Fibroblast of skin of back (primary cell): ENCODE measurements around the gene CKS1B.

Source experiments
- DNase-seq: peaks from one replicate; pipeline ENCODE4 v3.0.0-alpha.2; 2013

Gene CKS1B

DNA sequence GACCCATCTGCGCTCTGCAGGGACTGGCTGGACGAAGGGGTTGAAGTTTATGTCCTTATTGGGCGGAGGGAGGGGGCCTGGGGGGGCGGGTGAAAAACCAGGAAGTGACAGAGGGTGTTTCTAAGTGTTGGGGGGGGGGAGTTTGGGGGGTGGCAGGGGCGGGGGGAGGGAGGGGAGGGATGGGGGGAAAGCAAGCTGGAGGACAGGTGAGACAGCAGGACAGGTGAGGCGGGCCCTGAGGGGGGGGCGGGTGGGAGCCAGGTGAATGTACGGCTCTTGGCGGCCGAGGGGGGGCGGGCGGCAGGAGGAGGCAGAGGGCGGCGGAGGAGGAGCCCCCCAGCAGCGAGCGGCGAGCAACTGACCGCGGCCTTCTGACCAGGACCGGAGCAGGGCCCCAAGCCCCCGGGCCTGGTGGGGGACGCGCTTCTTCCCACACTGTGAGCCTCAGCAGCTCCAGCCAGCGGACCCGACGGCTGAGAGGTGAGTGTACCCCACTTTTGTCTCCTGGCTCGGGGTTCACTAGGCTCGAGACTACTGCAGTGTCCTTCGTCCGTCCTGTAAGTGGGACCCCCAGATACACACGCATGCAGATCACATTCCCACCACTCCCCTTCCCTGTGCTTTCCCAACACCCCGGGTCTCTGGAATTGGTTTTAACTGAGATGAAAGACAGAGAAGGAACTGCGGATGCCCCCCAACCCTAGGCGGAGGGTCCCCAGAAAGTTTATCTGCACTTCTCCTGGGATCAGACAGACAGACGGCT is 28.2 kb downstream of the CKS1B start, which contains the start of gene ZBTB7B:
TSS of gene ZBTB7B (plus strand) at position 339 of the 763 bp plus-strand sequence. CDS start 11,859 bp downstream, outside the sequence.
- peak; percentile 19 for DNase-seq

DNA sequence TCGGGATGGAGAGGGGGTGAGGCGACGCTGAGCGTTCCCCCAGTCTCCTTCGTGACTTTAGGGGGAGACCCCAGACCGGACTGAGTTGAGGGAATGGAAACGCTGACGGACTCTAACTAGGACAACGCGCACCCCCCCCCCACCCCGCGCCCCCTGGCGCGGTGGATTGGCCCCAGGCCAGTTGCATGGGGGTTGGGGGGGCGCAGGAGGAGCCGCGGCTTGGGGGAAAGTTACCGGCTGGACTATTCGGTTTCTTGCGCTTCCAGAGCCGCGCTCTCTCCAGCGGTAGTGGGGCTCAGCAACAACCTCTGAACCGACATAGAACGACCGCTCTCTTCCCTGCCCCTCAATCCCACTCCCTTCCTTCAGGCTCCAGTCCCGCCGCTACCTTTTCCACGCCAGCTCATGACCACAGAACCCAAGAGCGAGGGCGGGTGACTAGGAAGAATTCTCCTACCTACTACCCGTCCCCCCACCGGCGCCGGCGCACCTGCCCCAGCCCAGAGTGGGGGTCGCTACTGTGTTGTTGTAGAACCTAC is 28.8 kb downstream of the CKS1B start:
- DNase-seq: peak; percentile 20

DNA sequence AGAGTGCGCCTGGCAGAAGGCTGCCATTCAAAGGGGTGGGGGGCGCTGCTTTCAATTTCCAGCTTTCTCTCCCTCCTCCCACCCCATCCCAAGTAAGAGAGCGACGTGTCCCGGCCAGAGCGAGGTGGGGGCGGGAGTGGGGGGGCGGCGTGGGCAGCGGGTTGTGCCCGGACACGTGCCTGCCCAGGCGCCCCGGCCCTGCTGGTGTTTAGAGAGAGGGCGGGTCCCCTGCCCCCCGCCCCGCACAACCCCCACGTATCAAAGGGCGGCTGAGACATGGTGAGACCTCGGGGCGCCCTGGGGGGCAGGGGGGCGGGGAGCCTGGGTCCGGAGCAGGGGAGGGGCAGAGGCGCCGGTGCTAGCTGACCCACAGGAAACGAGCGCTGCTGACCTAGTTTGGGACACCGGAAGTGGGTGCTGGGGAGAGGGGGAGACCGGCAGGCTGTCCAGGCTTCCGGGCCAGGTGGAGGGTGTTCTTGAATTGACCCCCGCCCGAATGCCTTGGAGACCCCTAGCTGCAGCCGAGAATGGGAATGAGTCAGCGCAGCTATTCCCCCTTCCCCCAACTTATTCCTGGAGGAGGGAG is 29.4 kb downstream of the CKS1B start:
- peak; percentile 59 for DNase-seq

DNA sequence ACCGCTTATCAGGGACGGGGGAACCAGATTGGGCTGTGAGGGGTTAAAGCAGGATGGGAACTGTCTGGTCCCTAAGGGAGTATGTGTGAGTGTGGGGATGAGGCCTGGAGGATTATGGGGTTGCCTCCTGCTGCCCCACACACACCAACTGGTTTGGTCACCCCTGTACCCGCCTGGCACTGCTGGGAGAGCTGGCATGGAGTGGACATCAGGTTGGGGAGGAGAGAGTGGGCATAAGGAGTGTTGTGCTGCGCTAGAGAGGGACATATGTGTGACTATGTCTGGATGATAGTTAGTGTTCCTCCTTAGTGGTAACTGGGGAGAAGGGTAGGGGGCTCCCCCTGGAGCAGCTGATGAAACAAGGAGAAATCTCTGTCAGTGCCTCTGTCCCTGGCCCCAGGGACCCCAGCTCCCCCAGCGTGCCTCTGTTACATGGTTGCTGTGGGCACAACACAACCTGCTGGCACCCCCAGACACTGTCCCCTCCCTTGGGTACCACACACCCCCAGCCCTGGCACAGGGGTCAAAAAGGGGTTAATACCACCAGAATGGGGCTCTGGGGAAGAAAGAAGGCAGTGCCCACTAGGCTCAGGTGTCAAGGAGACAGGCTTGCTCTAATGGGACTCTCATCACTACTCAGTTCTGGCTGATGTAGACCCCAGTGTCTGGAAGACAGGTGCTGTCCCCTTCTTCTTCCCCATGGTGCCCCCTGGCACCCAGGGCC is 30.0 kb downstream of the CKS1B start:
- DNase-seq: no peak

DNA sequence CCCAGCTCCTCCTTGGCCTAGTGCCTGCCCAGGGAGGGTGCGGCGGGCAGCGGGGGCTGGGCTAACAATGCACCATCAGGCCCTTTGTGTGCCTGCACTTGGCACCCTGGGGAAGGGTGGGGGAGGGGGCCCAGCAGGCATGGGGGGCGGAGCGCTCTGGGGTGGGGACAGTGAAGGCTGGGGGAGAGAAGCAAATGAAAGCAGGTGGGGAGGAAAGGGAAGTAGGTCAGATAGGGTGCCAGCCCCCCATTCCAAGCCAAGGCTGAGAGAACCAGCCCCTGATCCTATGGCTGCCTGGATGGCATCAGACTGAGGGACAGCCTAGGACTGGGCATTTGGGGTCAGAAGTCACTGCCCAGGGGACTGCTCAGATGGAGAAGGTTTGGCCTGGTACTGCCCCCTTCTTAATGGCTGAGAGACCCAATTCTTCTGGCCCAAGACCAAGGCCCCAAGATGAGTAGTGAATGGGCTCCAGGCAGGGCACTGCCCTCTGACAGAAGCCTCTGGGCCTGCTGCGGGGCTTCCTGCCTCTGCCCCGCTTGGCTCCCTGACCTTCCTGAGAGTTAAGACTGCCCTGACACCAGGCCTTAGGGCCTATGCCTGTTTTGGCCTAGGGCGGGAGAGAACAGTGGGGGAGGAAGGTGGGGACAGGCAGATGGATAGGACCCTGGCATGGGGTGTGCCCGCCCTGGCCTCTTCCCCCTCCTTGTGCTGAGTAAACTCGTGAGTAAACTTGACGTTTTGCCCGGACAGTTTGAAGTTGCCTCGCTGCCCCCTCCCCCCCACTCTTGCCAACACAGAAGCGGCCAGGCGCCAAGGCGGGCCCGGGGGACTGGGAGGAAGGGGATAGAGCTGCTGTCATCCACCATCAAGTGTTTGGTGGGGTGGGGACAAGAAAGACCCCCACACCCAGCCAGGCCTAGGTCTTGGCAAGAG is 30.9 kb downstream of the CKS1B start:
- no peak for DNase-seq

DNA sequence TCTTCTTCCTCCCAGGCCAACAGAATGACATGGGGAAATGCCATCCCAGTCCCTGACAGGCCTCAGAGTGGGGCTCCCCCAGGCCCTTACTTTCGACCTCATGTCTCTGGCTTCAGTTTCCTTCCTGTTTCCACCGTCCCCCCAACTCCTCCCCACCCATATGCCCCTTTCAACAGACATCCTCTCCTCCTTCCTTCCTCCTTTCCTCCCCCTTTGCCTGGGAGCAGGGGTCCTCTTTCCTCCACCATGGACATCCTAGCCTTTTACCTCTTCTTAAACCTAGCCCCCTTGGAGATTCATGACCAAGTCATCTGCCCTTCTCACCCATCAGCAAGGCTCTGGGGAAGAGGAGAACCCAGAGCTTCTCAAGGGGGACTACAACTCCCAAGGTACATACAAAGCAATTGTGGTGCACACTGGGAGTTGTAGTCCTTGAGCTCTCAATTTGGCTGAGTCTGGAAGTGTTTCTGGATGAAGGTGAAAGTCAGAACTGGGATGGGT is 32.2 kb downstream of the CKS1B start:
- DNase-seq: peak; percentile 44

DNA sequence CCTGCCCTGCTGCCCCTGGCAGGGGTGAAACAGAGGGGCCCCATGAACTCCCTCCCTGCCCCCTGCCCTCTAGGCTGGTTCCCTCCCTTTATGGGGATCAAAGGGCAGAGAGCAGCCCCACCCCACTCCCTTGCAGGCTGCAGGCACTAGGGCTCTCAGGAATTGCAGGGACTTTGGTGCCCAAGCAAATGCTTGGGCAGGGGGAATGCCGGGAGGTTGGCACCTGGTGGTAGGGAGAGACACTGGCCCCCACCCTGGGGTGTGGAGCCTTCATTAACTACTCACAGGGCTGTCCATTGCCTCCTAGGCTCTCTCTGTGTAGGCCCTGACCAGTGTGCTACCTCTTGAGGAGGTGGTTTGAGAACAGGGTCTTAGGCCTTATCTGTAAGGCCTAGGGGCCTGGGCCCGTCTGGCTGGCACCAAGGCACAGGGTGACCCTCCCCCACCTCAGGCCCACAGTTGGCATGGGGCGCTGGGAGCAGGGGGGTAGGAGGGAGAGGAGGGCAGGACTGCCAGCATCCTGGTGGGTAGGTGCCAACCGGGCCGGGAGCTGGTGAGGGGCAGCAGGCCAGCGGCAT is 32.9 kb downstream of the CKS1B start:
- no peak for DNase-seq

DNA sequence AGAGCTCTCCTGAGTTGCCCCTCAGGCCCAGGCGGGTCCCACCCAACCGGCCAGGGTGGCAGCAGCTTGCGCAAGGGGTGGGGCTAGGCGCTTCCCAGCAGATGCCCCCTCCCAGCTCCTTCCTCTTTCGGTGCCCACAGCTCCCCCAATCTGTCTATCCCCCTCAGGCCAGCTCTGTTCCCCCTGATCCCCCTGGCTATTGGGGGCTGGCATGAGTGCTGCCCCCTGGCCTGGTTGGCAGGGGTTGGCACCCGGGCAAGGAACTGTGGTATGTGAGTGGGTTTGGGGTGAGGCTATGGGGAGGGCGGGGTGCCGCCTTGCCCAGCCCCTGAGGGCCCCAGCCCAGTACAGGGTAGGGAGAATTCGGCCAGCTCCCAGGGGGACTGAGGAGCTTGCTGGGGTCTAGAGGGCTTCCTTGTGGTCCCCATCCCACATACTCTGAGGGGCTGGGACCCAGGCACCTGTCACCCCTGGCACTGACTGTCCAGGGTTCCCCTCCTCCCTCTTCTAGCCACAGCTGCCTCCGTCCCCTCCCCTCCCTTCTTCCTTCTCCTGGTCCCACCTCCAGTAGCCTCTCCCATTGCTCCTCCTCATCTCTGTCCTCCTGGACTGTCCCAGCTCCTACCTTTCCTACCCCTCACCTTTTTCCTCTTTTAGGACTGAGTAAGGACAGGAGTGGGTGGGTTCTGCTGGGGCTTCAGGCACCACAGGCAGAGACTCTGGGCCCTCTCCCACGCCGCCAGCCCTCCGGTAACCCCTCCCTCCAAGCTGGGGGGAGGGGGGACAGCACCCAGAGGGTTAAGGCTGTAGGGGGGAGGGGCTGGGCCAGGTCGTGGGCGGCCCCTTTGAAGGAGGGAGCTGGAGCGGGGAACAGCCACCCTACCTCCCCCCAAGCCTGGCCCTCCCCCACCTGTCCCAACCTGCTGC is 33.8 kb downstream of the CKS1B start:
- no peak for DNase-seq

DNA sequence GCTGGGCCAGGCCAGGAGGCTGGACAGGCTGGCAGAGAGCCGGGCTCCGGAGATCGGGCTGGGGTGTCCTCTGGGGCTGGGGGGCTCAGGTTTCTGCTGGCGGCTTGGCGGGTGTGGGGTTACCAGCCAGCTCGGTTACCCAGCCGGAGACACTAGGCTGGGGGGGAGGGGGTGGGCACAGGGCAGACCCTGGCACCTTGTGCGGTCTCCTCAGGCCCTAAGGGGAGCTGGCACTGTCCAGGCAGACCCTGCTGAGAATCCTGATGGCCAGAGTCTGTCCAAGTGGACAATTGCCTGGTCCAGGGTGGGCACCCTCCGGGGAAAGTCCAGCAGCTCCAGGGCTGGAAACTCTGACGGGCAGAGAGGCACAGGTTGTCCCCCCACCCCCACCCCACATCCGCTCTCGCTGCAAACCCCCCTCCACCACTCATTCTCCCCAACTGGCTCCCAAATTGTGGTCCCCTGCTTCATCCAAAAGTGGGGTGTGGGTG is 34.8 kb downstream of the CKS1B start:
- DNase-seq: no peak

DNA sequence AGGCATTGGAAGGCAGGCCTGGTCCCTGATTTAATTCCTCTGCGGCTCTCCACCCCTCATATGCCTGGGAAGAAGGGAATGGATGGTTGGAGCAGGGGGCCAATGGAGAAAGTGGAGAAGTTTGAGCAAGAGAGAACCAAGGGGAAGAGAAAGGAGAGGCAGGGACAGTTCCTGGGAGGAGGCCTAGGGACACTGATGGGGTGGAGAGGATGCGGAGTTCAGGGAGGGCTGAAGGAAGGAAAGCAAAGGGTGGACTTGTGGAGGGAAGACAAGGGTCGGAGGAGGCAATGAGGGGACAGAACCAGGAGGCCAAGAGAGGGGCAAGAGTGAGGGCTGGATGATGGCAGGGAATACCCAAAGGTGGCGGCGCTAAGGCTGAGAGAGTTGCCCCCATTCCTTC is 35.3 kb downstream of the CKS1B start:
- DNase-seq: no peak

DNA sequence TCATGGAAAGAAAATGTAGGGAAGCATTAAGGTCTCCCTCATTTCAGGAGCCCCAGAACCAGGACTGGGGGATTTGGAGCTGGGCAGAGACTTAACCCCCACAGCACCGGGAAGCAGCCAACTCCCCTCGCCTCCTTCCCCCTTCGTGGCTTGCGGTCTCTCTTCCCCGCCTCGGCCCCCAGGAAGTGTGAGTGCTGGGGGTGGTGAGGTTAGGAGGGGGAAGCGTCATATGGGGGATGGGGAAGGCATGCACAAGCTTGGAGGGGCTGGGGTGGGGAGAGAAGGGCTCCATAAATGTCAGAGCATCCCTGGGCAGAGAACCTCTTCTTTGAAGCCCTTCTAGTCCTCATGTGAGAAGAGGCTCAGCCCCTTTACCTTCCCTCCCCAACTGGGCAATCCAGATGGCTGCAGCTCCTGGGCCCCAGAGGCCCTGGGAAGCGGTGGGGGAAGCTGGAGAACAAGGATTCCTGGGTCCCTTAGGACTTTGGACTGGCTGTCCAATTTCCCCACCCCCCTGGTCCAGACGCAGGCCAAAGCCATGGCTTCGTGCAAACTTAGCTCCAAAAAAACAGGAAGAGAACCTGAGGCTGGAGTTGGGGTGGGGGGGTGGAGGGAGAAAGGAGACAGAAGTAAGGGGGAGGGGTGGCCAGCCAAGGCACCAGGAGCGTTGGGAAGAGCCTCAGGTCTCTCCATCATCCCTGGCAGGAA is 35.9 kb downstream of the CKS1B start:
- no peak for DNase-seq

DNA sequence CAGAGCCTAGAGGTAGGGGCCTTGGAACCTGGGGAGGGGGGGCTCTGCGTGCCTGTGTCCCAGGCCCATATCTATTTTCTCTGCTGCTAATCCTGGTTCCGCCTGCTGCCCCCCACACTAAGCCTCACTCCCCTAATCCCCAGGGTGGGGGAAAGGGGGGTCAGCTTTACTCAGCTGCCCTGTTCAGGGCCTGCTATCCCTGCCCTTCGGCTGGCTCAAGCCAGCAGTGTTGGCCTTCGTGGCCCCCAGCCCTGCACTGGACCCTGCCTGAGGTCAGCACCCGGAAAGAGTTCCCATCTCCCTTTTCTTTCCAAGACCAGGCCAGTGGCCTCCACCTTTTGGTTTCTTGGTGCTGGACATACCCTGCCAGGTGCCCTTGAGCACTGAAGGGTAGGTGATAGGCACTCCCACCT is 36.5 kb downstream of the CKS1B start:
- DNase-seq: no peak

DNA sequence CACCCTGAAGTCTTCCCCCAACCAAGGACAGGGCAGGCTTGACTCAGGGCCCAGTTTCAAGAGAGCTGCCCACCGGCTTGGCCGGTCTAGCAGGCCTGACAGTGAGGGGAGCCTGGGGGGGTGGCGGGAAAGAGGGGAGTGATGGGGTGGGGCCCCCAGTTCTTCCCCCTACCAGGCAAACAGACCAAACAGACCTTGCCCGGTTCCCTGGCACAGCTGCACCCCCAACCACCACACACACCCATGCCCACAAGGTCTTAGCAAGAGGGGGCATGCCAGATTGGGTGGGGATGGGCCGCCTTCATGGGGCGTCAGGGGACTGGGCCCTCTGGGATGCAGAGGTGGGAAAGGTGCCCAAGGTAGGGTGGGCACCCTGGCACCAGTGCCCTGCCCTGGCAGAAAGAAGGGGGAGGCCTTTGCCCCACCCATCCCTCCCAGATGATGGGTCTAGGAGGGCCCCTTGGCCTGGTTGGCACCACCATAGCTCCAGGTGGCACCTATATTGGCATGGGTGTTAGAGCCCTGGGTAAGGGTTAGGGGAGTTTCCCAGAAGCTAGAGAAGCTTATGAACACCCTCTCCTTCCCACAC is 37.0 kb downstream of the CKS1B start:
- DNase-seq: no peak

DNA sequence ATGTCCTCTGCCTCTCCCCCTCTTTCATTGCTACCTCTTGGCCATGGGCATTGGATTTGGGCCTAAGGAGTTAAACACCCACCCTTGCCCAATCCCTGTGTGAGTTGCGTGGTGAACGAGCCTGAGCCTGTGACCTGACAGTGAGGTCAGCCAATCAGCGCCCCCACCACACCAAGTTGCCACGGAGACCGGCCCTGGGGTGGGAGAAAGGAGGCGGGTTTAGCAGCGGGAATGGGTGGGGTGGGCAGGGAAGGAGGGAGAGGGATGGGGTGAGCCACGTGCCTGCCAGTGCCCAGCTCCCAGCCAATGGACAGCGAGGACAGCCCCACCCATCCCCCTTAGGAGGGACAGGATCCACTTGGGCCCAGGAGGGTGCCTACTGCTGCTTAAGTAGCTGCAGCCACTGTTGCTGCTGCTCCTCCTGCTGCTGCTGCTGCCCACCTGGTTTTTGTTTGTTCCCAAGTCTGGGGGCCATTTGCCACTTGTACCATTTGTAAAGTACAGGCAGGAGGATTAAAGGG is 37.6 kb downstream of the CKS1B start:
- DNase-seq: peak; percentile 57

DNA sequence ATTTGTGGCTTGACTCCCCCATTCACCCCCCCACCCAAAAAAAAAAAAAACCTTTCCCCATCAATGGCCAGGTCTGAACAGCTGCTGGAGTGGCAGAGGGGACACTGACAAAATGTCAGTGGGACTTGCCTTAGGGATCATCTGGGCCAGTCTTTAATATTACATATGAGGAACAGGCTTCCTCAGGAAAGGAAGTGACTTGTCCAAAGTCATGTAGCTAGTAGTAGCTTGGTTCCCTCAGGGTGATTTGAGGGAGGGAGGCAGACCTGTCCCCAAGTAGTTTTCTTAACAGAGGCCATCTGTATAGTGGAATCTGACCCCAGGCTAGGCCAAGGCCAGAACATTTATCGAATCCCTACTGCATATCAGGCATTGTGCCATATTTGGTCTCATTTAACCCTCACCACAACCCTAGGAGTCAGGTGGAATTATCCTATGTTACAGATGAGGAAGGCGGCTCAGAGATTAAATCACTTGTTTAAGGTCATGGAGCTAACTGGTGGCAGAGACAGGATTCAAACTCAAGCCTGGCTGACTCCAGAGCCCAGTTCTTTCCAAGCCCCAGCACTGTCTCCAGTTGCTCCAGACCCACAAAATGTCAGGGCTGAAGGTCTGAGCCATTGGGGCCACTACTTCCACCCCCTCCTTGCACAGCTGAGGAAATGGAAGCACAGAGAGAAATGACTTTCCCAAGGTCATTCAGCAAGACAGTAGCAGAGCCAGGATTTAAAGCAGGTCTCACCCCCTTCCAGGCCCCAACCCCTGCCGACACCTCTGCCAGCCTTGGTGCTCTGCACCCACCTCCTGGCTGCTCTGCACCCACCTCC is 38.5 kb downstream of the CKS1B start:
- no peak for DNase-seq

DNA sequence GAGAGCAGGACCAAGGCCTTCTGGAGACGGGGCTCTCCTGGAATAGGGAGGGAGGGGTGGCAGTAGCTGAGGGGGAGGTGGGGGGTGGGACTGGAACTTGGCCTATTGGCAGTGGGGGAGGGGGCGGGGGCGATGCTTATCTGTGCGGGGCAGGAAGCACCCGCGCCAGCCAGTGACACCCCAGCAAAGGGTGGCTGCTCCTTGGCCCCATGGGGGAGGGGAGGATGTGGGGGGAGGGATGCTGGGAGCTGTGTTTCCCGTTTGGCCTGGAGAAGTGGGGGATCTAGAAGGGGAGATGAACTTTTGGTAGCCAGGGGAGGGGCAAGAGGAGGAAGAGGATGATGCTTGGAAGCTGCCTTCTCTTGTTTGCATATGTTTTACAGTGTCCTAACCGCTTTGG is 39.2 kb downstream of the CKS1B start:
- no peak for DNase-seq

DNA sequence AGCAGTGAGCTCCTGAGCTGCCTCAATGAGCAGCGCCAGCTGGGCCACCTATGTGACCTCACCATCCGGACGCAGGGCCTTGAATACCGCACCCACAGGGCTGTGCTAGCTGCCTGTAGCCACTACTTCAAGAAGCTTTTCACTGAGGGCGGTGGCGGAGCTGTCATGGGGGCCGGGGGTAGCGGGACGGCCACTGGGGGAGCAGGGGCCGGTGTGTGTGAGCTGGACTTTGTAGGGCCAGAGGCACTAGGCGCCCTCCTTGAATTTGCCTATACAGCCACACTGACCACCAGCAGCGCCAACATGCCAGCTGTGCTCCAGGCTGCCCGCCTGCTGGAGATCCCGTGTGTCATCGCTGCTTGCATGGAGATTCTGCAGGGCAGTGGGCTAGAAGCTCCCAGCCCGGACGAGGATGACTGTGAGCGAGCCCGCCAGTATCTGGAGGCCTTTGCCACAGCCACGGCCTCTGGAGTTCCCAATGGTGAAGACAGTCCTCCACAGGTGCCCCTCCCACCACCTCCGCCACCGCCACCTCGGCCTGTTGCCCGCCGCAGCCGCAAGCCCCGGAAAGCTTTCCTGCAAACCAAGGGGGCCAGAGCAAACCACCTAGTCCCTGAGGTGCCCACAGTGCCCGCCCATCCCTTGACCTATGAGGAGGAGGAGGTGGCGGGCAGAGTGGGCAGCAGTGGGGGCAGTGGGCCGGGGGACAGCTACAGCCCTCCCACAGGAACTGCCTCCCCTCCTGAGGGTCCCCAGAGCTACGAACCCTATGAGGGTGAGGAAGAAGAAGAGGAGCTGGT is 40.4 kb downstream of the CKS1B start:
- DNase-seq: no peak
